ENCODE measurements around the gene MRPL51.
A peak's percentile ranks its signal among the peaks of the same experiment; 100 is the strongest.

MRPL51 gene

GRCh38 chr12:6492838-6493496 lies at the start of gene MRPL51:
Gene MRPL51 (minus strand): TSS chr12:6493262. CDS start chr12:6493136, 126 bp downstream.
- DNase-seq, result peak; percentile 97

DNA sequence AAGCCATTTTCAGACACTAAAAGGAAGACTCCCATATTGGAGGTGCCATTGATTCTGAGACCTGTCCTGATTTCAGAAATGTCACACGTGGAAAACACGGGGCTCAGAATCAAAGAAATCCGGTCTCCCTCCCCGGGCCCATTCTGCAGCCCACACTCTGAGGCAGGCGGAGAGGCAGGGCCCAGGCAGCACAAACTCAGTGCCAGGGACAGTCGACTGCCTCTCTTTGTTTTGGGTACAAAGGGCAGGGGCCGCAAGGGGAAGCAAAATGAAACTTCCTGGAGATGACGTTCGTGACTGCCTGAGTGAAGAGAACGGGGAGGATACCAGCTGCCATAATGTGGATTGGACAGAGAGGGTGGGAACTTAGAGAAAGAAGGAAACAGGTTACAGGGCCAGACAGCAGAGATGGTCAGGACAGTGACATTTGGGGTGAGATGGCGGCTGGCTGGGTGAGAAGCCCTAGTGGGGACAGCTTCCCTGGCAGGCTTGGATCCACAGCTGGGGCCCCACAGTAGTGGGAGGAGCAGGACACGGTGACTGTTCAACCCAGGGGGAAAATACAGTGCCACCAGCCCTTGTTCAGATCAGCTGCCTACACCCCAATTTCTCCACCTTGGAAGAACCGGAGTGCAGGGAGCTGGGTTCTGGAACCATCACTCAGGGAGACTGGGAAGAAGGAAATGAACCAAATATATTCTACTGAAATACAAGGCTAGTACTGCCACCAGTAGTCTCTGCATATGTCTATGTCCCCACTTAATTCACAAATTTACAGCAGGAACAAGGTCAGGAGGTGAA lies 49.3 kb upstream of the MRPL51 start:
- DNase-seq, result no peak

DNA sequence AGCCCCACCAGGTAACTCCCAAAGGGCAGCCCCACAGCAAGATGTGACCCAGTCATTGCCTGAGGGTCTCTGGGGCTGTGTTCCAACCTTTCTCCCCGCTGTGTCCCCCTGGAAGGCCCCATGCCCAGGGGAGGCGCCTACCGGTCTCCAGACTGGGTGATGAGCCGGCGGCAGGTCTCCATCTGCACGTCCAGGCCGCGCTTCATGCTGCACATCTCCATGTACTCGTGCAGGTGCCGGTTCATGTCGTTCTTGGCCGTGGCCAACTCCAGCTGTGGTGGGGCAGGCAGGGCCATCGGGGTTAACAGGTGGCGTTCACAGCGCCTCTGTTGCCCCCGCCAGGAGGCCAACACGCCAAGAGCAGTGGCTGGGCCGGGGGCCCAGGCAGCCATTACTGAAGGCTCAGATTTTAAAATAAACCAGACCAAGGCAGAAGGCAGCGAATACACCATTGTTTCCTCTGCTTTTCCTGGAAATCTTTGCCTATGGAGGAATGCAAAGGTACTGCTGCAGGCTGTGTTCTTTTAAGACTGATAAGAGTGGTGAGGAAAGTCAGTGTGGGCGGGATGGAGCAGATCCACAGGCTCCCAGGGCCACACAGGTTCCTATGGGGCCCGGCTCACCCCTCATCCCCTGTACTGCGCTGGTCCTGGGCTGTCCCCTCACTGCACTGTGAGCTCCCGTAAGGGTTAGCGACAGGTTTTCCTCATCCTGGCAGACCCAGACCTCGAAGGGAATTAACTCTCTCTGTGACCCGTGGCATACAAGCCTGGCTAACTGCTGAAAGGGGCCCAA lies 48.5 kb upstream of the MRPL51 start:
- no peak for DNase-seq

GRCh38 chr12:6540181-6540877 lies 47.3 kb upstream of the MRPL51 start:
- peak; percentile 48 for DNase-seq

DNA sequence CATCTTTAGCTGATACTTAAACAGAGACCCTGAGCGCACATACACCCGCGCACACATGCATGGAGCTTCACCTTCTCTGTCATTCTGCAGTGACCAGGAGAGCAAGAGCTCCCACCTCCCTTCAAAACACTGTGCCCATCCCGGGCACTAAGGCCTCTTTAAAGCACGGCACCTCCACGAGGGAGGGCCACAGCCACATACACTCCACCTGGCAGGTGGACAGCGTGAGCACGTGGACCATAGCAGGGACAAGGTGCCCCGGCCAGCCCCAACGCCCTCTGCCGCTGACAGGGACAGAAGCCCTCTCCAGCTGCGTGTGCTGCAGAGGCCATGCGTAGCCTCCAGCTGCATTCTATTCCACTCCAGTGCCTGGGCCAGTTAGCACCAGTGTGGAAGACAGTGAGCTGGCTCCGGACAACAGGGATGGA lies 46.7 kb upstream of the MRPL51 start:
- DNase-seq, result no peak

GRCh38 chr12:6539314-6539682 lies 46.2 kb upstream of the MRPL51 start:
- no peak for DNase-seq

GRCh38 chr12:6538420-6539313 lies 45.6 kb upstream of the MRPL51 start:
- peak; percentile 37 for DNase-seq

DNA sequence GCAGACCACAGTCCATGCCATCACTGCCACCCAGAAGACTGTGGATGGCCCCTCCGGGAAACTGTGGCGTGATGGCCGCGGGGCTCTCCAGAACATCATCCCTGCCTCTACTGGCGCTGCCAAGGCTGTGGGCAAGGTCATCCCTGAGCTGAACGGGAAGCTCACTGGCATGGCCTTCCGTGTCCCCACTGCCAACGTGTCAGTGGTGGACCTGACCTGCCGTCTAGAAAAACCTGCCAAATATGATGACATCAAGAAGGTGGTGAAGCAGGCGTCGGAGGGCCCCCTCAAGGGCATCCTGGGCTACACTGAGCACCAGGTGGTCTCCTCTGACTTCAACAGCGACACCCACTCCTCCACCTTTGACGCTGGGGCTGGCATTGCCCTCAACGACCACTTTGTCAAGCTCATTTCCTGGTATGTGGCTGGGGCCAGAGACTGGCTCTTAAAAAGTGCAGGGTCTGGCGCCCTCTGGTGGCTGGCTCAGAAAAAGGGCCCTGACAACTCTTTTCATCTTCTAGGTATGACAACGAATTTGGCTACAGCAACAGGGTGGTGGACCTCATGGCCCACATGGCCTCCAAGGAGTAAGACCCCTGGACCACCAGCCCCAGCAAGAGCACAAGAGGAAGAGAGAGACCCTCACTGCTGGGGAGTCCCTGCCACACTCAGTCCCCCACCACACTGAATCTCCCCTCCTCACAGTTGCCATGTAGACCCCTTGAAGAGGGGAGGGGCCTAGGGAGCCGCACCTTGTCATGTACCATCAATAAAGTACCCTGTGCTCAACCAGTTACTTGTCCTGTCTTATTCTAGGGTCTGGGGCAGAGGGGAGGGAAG lies 44.7 kb upstream of the MRPL51 start:
- peak; percentile 79 for DNase-seq

- peak; percentile 17 for DNase-seq
Measured at GRCh38 chr12:6536894-6537579, 44.0 kb upstream of the MRPL51 start.

GRCh38 chr12:6535960-6536847 lies 43.1 kb upstream of the MRPL51 start:
- DNase-seq, result peak; percentile 18

- no peak for DNase-seq
Measured at GRCh38 chr12:6535697-6535946, 42.6 kb upstream of the MRPL51 start.

DNA sequence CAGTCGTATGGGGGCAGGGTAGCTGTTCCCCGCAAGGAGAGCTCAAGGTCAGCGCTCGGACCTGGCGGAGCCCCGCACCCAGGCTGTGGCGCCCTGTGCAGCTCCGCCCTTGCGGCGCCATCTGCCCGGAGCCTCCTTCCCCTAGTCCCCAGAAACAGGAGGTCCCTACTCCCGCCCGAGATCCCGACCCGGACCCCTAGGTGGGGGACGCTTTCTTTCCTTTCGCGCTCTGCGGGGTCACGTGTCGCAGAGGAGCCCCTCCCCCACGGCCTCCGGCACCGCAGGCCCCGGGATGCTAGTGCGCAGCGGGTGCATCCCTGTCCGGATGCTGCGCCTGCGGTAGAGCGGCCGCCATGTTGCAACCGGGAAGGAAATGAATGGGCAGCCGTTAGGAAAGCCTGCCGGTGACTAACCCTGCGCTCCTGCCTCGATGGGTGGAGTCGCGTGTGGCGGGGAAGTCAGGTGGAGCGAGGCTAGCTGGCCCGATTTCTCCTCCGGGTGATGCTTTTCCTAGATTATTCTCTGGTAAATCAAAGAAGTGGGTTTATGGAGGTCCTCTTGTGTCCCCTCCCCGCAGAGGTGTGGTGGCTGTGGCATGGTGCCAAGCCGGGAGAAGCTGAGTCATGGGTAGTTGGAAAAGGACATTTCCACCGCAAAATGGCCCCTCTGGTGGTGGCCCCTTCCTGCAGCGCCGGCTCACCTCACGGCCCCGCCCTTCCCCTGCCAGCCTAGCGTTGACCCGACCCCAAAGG lies 42.1 kb upstream of the MRPL51 start:
- DNase-seq, result peak; percentile 73

DNA sequence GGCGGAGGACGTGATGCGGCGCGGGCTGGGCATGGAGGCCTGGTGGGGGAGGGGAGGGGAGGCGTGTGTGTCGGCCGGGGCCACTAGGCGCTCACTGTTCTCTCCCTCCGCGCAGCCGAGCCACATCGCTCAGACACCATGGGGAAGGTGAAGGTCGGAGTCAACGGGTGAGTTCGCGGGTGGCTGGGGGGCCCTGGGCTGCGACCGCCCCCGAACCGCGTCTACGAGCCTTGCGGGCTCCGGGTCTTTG lies 41.6 kb upstream of the MRPL51 start:
- no peak for DNase-seq

DNA sequence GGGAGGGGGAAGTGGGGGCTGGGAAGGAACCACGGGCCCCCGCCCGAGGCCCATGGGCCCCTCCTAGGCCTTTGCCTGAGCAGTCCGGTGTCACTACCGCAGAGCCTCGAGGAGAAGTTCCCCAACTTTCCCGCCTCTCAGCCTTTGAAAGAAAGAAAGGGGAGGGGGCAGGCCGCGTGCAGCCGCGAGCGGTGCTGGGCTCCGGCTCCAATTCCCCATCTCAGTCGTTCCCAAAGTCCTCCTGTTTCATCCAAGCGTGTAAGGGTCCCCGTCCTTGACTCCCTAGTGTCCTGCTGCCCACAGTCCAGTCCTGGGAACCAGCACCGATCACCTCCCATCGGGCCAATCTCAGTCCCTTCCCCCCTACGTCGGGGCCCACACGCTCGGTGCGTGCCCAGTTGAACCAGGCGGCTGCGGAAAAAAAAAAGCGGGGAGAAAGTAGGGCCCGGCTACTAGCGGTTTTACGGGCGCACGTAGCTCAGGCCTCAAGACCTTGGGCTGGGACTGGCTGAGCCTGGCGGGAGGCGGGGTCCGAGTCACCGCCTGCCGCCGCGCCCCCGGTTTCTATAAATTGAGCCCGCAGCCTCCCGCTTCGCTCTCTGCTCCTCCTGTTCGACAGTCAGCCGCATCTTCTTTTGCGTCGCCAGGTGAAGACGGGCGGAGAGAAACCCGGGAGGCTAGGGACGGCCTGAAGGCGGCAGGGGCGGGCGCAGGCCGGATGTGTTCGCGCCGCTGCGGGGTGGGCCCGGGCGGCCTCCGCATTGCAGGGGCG lies 41.0 kb upstream of the MRPL51 start, which contains the start of gene GAPDH:
GAPDH (plus strand) TSS at position 595 of the 772 bp plus-strand sequence. CDS start 316 bp downstream, outside the sequence.
- peak; percentile 86 for DNase-seq

GRCh38 chr12:6533653-6533922 lies 40.5 kb upstream of the MRPL51 start:
- DNase-seq, result no peak

DNA sequence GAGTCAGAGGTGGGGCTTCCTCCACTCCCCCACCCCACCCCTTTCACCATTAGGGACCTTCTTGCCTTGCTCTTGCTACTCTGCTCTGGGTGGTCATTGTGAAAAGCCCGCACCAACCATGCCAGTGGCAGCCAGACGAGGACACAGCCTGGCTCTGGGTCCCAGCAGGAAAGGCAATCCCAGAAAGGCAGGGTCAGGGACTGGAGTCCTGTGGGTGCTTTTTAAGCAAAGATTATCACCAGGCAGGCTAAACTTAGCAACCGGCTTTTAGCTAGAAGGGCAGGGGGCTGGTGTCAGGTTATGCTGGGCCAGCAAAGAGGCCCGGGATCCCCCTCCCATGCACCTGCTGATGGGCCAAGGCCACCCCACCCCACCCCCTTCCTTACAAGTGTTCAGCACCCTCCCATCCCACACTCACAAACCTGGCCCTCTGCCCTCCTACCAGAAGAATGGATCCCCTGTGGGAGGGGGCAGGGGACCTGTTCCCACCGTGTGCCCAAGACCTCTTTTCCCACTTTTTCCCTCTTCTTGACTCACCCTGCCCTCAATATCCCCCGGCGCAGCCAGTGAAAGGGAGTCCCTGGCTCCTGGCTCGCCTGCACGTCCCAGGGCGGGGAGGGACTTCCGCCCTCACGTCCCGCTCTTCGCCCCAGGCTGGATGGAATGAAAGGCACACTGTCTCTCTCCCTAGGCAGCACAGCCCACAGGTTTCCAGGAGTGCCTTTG lies 40.0 kb upstream of the MRPL51 start:
- DNase-seq, result peak; percentile 33

- peak; percentile 73 for DNase-seq
Measured at GRCh38 chr12:6532051-6532926, 39.2 kb upstream of the MRPL51 start.
